ENCODE results near the gene PPP1R26.

GRCh38 chr9:135526089-135526729 is 46.6 kb downstream of the PPP1R26 start:
- TF ChIP-seq CTCF (IDR thresholded peaks at IDR 0.05; ENCODE audit: poor library complexity) (no peak), EZH2 (IDR thresholded peaks at IDR 0.05; ENCODE audit: borderline replicate concordance) (no peak)

Data from hepatocyte (in vitro differentiated cells).